GM18868 (cell line): ENCODE measurements around the gene ABR.
"Not testable (repeated sequence)": the region's sequence is repeated elsewhere in the genome, so short reads cannot be mapped to it uniquely, and the experiment has no call there.

ENCODE experiments used
- ATAC-seq: cut with Tn5 transposase; IDR thresholded peaks from one replicate; pipeline ENCODE4 v1.9.1; 2021; ENCODE audit warnings: mild to moderate bottlenecking, moderate library complexity; ENCODE audit not compliant: unreplicated experiment

Gene ABR

DNA sequence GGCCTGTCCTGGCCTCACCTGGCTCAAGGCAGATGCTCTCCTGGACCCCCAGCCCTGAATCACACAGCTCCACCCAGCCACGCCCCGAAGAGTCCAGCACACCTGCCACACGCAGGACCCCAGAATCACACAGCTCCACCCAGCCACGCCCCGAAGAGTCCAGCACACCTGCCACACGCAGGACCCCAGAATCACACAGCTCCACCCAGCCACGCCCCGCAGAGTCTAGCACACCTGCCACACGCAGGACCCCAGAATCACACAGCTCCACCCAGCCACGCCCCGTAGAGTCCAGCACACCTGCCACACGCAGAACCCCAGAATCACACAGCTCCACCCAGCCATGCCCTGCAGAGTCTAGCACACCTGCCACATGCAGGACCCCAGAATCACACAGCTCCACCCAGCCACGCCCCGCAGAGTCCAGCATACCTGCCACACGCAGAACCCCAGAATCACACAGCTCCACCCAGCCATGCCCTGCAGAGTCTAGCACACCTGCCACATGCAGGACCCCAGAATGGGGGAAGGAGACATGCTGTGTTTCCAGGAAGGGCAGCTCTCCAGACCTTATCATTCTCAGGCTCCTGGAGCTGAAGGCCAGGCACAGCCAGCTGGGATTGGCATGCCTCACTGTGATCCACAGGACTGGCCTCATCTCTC lies 105.7 kb downstream of the ABR start:
- ATAC-seq = not testable (repeated sequence)

DNA sequence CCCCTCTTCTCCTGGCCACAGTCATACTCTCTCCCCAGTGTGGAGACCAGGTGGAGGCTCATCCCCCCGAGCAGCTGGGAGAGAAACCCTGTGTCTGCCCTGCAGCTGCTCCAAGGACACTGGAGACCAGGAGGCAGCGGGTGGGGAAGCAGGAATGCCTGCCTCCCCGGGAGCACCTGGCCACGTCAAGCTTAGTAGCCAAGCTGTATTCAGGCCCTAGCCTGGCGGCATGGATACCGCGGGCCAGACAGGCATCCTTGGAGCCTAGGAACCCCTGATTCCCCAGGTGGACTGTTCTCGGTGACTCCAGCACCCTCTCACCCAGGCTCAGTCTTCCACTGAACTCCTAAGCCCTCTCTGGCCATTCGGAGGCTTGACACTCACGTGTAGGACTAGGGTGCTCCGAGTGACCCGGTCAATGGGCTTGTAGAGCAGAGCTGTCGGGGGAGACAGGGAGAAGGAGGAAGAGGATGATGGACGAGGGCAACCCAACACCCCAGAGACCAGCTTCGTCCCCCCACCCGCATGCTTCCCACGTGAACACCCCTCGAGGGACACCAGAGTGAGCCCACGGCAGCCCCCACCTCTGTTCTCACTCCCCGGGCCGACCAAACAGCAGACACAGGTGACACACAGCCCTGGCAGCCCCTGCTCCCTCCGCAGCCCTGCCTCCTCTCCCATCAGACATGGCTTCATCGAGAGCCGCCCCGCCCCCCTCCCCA lies 106.4 kb downstream of the ABR start:
- ATAC-seq = no peak

DNA sequence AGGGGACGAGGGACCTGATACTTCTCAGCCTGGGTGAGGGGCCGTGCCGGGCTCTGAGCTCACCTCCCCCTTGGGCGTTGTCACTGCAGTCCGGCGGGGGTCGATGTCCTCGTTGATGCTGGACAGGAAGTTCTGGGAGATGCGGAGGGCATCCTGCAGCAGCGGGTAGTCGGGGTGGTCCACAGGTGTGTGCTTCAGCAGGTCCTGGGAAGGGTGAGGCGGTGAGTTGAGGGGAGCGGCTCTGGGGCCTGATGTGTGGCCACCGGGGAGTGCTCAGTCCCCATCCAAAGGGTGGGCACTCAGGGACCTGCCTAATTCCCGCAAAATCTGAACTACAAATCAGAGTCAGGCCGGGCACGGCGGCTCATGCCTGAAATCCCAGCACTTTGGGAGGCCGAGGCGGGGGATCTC lies 107.2 kb downstream of the ABR start:
- no peak for ATAC-seq

GRCh38 chr17:1071103-1071825 lies 108.5 kb downstream of the ABR start:
- no peak for ATAC-seq

DNA sequence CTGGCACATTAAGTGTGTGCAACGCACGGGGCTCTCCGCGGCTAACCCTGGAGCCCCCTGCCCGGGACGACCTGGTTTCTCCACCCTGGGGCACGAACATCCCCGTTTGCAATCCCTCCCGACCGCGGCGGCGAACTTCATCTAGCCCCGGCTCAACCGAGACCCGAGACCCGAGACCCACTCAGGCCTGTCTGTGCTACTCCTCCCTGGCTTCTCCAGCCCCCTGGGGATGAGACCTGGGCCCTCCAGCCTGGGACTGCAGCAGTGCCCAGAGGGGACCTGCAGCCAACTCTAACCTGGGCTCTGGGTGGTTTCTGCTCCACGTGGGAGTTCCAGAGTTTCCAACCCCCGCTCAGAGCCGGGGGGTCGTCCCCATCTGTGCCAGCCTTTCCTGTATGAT lies 109.4 kb downstream of the ABR start:
- ATAC-seq = no peak

GRCh38 chr17:1069847-1070246 lies 109.9 kb downstream of the ABR start:
- ATAC-seq = no peak

DNA sequence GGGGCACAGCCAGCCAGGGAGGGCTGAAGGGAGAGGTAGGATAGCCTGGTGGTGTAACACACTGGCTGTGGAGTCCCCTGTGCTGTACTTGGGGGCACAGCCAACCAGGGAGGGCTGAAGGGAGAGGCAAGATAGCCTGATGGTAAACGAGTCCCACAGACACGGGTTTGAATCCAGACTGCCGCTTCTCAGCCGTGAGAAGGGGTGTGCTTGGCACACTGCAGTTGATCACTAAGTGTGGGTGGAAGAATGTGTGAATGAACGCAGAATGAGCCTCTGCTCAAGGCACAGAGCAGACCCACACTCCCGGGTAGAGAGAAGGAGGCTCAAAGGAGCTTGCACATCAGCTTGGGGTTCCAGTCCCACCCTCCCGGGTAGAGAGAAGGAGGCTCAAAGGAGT lies 111.4 kb downstream of the ABR start:
- ATAC-seq = no peak

DNA sequence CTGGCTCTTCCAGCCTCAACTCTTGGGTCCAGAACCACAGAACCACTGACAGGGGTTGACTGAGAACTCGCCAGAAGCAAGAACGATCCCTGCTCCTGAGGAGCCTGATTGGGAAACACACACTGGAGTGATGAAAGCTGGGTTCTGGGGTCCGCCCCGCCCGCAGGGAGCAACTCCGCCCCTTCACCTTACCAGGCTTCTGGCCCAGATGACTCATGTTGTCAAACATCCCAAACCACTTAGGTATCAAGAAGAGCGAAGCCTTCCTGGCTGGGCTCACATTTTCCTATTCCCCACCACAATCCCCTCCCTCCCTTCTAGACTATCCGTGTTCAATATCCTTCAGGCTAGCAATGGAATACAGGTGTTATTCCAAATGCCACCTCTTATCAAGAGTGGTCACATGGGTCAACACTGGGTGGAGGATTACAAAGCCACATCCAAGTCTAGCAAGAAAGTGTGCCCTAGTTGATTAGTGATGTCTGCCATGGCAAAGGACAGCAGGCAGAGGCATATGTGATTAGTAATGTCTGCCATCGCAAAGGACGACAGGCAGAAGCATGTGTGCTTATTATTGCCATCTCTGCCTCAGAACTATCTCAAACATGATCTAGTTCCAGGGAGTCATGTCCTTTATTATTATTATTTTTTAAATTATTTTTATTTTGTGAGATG lies 112.4 kb downstream of the ABR start:
- ATAC-seq = no peak

DNA sequence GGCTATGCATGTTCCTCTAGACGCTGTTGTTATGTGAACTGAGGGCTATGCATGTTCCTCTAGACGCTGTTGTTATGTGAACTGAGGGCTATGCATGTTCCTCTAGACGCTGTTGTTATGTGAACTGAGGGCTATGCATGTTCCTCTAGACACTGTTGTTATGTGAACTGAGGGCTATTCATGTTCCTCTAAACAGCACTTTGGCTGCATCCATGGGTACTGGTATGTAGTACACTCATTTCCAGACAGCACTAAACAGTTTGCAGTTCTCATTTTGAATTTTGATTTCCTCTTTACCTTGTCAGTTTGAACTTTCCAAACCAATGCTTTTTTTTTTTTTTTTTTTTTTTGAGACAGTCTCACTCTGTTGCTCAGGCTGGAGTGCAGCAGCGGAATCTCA lies 114.4 kb downstream of the ABR start:
- ATAC-seq = not testable (repeated sequence)

DNA sequence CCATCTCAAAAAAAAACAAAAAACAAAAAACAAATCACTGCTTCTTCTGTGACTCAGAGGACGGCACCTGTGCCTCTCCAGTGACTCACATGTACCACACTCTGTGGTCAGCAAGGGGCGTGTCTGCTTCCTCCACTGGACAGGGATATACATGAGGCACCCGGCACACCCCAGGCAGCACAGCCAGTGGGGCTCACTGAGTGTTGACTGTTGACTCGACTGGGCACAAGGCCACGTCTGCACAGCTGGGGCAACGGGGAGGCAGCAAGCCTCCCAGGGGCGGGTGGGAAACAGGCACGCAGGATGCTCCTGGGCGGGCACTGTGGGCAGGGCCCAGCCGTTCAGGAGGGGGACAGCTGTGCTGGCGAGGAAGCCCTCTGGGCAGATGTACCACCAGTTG lies 118.8 kb downstream of the ABR start:
- no peak for ATAC-seq

DNA sequence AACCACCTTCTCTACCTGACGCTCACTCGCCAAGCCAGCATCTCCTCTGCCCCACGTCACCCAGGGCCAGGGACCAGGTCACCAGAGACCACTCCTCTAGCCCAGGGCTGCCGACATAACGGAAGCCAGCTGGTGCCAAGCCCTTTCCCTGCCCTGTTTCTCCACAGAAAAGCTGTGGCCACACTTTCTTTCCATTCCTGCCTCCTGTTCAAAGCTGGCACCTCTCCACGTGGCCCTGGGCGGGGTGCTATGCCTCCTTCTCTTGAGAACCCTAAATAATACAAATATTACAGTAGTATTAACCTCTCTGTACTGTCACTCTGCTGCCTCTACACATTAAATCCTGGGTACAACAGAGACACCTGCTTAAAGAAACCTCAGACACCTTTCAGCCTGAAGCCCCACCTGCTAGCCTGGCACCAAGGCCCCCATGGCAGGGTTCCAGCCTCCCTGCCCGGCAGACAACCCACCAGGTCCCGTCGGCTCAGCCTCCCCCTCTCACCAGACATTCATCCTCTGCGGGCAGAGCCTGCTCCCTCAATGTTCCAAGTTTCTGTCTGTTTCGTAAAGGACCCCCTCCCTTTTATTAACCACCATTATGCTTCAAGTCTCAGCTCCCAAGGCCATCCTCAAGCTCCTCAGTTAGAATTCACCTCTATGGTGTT lies 120.5 kb downstream of the ABR start:
- no peak for ATAC-seq

GRCh38 chr17:1058423-1059130 lies 121.2 kb downstream of the ABR start:
- ATAC-seq = no peak

GRCh38 chr17:1056761-1057160 lies 123.0 kb downstream of the ABR start:
- ATAC-seq = no peak

GRCh38 chr17:1055751-1056645 lies 123.8 kb downstream of the ABR start:
- ATAC-seq = no peak

GRCh38 chr17:1055231-1055630 lies 124.5 kb downstream of the ABR start:
- ATAC-seq = no peak

- no peak for ATAC-seq
These were observed 125.1 kb downstream of the ABR start for GRCh38 chr17:1054656-1055055.

GRCh38 chr17:1053661-1054360 lies 126.0 kb downstream of the ABR start:
- no peak for ATAC-seq

GRCh38 chr17:1050996-1051925 lies 128.5 kb downstream of the ABR start:
- no peak for ATAC-seq
